ENCODE results near the gene NDUFAF2.
"Not testable (repeated sequence)": the region's sequence is repeated elsewhere in the genome, so short reads cannot be mapped to it uniquely, and the experiment has no call there.

The NDUFAF2 gene

DNA sequence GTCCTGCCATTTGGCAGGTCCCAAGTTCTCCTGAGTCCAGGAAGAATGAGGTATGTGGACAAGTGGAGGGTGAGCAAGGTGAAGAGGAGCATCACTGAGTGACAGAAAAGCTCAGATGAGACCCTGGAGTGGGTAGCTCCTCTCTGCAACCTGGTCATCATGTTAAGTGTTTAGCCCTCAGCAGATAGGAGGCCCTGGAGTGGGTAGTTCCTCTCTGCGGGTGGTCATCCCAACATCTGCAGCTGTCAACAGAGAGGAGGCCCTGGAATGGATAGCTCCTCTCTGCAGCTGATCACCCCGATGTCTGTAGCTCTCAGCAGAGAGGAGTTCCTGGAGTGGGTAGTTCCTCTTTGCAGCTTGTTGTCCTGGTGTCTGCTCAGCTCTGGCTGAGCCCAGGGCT, 48.4 kb downstream of the NDUFAF2 start:
- no peak for DNase-seq (ENCODE audit: low read depth)

GRCh38 chr5:60993875-60994571, 49.0 kb downstream of the NDUFAF2 start:
- no peak for DNase-seq (ENCODE audit: low read depth)

GRCh38 chr5:60996368-60996767, 51.4 kb downstream of the NDUFAF2 start:
- no peak for DNase-seq (ENCODE audit: low read depth)

DNA sequence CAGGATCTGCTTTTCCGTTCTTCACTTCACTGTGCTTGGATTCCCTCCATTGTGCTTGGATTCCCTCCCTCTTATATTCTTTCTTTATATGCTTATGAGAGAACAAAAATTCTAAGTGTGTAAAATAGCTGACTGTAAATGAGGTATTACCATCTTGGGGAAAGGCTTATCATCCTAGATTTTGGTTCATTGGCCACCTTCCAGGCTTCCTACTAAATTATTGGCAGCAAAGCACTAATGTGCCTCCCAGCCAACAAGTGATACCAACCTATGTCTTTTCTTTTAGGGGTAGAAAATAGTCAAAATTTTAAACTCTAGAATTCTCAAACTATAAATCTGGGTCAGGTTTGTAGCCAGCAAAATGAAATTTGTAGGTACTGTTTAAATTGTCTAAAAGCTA, 52.7 kb downstream of the NDUFAF2 start:
- DNase-seq (ENCODE audit: low read depth): no peak

- no peak for DNase-seq (ENCODE audit: low read depth)
Observed at GRCh38 chr5:61000887-61001286, 55.9 kb downstream of the NDUFAF2 start.

DNA sequence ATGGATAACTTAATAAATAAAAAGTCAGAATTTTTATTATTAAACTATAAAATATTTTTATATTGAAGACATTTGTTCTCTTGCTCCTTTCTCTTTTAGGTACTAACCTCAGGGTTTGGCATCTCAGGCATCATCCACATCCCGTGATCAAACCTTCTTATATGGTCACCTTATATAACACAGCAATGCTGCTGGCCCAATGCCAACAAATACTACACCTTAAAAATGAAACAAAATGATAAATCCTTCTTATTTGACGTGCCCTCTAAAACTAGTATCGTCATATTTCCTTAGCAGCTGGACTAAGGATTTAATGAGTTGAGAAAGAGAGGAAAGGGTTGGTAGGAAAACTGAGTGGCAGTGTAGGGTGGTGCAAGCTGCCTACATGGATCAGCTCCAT, 56.6 kb downstream of the NDUFAF2 start:
- no peak for DNase-seq (ENCODE audit: low read depth)

- no peak for DNase-seq (ENCODE audit: low read depth)
Observed at GRCh38 chr5:61002611-61003355, 57.8 kb downstream of the NDUFAF2 start.

GRCh38 chr5:61004448-61004847, 59.4 kb downstream of the NDUFAF2 start:
- DNase-seq (ENCODE audit: low read depth): no peak

DNA sequence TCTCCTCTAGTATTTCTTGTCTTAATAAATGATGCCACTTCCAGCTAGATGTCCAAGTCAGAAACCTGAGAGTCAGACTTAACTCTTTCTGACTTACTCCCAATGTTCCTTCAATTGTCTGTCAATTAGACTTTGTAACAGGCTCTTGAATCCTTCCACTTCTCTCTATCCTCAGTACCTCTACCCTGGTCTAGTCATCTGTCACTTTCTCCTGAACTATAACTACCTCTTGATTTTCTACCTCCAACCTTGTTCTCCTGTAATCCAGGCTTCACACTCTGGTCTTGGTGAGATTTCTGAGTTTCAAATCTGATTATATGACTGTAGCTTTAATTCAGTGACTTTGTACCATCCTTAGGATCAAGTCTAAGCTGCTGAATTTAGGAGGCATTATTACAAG, 64.9 kb downstream of the NDUFAF2 start:
- DNase-seq (ENCODE audit: low read depth): no peak

DNA sequence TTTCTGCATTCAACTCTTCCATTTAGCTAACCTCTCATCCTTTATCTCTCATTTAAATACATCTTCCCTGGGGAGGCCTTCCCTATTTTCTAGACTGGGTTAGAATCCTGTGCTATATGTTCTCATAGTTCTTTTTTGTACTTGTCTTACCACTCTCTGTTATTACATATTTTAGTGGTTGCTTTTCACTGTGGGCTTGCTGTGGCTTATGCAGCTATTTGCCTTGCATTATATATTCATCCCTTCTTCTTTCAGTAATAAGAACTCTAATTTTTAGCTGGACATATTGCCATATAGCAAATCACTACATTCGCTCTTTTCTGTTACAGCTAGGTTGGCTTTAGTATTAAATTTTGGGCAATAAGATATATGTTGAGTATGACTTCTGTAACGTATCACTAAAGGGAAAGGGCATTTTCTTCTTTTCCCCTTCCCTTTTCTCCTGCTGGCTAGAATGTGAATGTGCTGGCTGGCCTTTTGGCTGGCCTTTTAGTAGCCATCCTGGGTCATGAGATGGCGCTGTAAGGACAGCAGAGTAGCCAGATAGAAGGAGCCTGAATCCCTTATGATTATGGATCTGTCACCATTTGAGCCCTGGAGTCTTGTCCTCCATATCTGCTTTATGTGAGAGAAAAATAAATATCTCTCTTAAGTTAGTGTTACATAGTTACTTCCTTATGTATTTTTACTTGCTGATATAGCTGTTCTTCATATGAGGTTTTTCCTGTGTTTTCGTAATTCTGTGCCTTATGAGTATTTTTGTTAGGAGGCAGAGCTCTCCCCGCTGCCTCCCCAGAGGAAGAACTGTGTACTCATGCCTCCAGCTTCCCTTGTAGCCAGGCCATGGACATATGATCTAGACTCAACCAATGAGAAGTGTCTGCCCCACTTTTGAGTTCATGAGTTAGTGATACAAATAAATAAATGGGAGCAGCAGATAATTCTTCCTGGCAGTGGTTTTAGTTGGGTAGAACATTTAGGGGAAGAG, 65.8 kb downstream of the NDUFAF2 start:
- DNase-seq (ENCODE audit: low read depth): no peak

GRCh38 chr5:61018062-61018461, 73.1 kb downstream of the NDUFAF2 start:
- DNase-seq (ENCODE audit: low read depth): no peak

- DNase-seq (ENCODE audit: low read depth): no peak
Observed at GRCh38 chr5:61019642-61020041, 74.6 kb downstream of the NDUFAF2 start.

DNA sequence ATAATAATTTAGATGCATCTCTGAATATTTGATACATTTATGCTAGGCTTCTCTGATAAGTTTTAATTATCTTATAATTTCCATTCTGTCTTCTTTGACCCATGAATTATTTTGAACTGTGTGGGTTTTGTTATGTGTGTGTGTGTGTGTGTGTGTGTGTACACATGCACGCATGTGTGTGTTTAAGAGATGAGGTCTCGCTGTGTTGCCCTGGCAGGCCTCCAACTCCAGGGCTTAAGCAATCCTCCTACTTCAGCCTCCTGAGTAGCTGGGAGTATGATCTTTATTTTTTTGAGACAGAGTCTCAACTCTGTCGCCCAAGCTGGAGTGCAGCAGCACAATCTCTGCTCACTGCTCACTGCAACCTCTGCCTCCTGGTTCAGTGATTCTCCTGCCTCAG, 75.4 kb downstream of the NDUFAF2 start:
- no peak for DNase-seq (ENCODE audit: low read depth)

GRCh38 chr5:61023131-61023530, 78.1 kb downstream of the NDUFAF2 start:
- no peak for DNase-seq (ENCODE audit: low read depth)

GRCh38 chr5:61026004-61026403, 81.0 kb downstream of the NDUFAF2 start:
- no peak for DNase-seq (ENCODE audit: low read depth)

DNA sequence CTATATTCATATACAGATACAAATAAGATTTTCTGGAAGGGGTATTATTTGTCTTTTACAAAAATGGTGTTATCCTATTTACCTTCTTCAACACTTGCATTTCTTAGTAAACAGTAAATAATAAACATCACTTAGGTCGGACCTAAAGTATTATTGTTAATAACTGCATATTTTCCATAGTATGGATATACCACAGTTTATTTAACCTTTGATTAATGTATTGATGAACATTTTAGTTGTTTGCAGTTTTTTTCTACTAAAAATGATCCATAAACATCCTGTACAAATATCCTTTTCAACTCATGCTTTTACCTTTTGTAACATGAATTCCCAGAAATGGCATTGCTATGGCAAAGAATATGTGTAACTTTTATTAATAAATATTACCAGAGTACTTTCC, 83.4 kb downstream of the NDUFAF2 start:
- DNase-seq (ENCODE audit: low read depth): no peak

DNA sequence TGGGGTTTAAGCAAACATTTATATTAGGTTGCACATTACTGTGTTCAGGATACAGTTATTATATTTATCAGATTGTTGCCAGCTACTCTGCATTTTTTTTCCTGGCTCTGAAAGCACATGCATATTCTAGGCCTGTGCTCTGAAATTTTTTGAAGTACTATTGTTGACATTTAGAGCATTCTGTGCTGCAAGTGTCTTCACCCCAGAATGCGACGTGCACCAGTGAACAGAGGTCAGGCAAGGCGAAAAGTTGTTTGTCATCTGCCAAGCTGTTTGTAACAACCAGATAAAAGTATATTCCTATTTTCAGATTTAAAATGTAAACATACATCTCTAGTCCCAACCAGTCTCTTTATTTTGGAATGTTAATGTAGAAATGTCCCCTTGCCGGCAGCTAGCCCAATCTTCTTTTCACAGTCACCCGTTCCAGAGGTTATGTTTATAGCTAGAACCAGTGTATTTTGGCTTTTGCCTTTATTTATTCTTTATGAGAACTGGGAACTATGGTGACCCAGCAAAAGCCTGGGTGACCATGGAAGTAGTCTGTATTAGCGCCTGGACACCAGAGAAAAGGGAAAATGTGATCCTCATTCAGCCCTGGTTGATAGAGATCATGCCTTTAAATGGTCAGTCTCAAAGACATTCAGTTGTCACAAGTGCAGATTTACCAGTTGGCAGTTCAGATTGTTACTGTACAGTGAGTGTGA, 84.6 kb downstream of the NDUFAF2 start:
- no peak for DNase-seq (ENCODE audit: low read depth)

DNA sequence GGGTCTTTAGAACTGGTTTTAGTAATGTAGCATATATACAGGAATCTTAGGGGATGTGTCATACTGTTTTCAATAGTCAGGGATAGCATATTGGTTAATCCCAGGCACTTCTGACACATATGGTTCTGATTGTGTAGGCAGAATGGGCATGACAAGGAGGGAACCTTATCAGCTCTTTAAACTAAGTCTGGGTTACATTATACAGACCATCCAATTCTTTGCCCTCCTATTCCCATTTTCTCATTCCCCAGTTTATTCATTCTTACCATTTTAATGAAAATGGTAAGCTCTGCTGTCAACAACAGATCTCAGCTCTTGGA, 85.1 kb downstream of the NDUFAF2 start:
- DNase-seq (ENCODE audit: low read depth): no peak

- not testable (repeated sequence) for DNase-seq (ENCODE audit: low read depth)
Observed at GRCh38 chr5:61031301-61031700, 86.3 kb downstream of the NDUFAF2 start.

- no peak for DNase-seq (ENCODE audit: low read depth)
Observed at GRCh38 chr5:61044545-61044944, 99.5 kb downstream of the NDUFAF2 start.

DNA sequence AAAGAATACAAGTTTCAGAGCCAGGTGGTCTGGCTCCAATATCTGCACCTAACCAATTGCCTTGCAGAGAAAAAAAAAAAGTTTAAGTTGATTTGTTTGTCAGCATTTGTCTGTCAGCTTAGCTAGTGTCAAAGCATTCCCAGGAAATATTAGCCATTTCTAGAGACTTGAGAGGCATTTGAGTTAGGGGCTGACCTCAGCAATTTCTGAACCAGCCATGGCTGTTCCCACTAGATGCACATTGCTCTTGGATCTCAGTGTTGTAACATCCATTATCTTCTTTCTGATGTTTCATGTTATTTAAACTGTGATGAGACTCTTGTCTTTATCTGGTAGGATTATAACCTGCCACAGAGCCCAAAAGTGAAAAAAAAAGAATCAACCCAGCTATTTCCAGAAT, 102.3 kb downstream of the NDUFAF2 start:
- no peak for DNase-seq (ENCODE audit: low read depth)

DNA sequence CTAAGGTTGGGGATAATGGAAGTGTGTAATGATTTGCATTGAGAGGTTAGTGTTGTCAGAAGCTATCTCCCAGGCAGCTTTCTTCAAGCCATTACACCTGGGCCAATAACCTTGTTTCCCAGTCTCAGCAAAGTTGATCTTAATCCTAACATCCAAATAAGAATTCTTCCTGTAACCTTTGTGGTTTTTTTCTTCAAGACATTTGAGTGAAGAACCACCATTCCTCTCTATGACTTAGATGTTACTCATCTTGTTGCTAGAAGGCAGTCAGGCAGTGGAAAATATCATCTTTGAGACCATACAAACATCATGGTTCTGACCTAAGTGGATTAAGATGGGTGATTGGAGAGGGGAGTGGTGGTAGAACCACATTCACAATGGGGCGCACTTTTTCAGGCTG, 103.5 kb downstream of the NDUFAF2 start:
- no peak for DNase-seq (ENCODE audit: low read depth)
